Panc1 (cell line): Measurements from ENCODE around the gene HOXD11. TPM values are rescaled to one million over a fixed set of nuclear protein-coding genes. Genes with fewer than 3 reads are reported as not detected.

Source experiments
- ATAC-seq: fragments of 200-7000 bp; cut with Tn5 transposase; 2 replicates; pipeline ENCODE4 v1.9.1; 2020; ENCODE audit warnings: mild to moderate bottlenecking, moderate library complexity
- Bru-seq: library from RNA; stranded (reverse); fragments of 400-500 nt; gene quantifications from one replicate; lab custom pipeline; 2021; lab: Mats Ljungman, UMichigan
- BruChase-seq, 2 experiments: library from RNA; stranded (reverse); fragments of 400-500 nt; gene quantifications; one replicate each; lab custom pipeline; 2021; lab: Mats Ljungman, UMichigan
- BruUV-seq: library from RNA; stranded (reverse); fragments of 400-500 nt; replicated peaks from 2 replicates; lab custom pipeline; 2021; lab: Mats Ljungman, UMichigan
- CTCF ChIA-PET: fragments of 300-600 bp; sonication (Branson Sonifier 250); formaldehyde crosslinking; loops from one replicate; lab custom pipeline; 2022; ENCODE audit warnings: antibody characterized with exemption; lab: Charles Lee
- POLR2A ChIA-PET: fragments of 300-600 bp; sonication (Branson Sonifier 250); formaldehyde crosslinking; loops from one replicate; lab custom pipeline; 2022; ENCODE audit warnings: antibody characterized with exemption; lab: Charles Lee
- DNase-seq: peaks from one replicate; pipeline ENCODE4 v3.0.0-alpha.2; 2010; ENCODE audit warnings: low read depth, low spot score
- H3K27ac ChIP-seq: 2 replicates; pipeline ENCODE4 v1.5.1; 2011; ENCODE audit warnings: mild to moderate bottlenecking, low read length, inconsistent platforms
- H3K27me3 ChIP-seq: fragments of 200-500 bp; sonication (Bioruptor generic); 2 replicates; pipeline ENCODE4 v1.6.0; 2014; ENCODE audit warnings: low read length, inconsistent platforms; ENCODE audit not compliant: control insufficient read depth, insufficient read depth
- H3K36me3 ChIP-seq: fragments of 200-500 bp; sonication (Bioruptor generic); 2 replicates; pipeline ENCODE4 v1.5.1; 2014; ENCODE audit warnings: inconsistent platforms, mild to moderate bottlenecking, low read length, moderate library complexity; ENCODE audit not compliant: control insufficient read depth, insufficient read depth
- H3K4me1 ChIP-seq: 2 replicates; pipeline ENCODE4 v1.5.1; 2011; ENCODE audit warnings: inconsistent platforms, mild to moderate bottlenecking, low read length, moderate library complexity; ENCODE audit not compliant: control insufficient read depth, insufficient read depth
- H3K4me3 ChIP-seq, 2 experiments: 2 replicates each; pipeline ENCODE4 v1.5.1; 2011 to 2012; ENCODE audit warnings: low read depth in 2 of 2, low read length in 2 of 2, mild to moderate bottlenecking in 2 of 2, inconsistent platforms in 1 of 2, moderate library complexity in 1 of 2
- H3K9me3 ChIP-seq: fragments of 200-500 bp; sonication (Bioruptor generic); 2 replicates; pipeline ENCODE4 v1.5.1; 2014; ENCODE audit warnings: low read depth, mild to moderate bottlenecking, inconsistent platforms, low read length, moderate library complexity; ENCODE audit not compliant: control insufficient read depth, insufficient read depth
- POLR2AphosphoS5 ChIP-seq: IDR thresholded peaks from 2 replicates; pipeline ENCODE4 v1.6.1; 2012; ENCODE audit warnings: mild to moderate bottlenecking, low read depth, low read length, moderate library complexity
- SIN3A ChIP-seq: IDR thresholded peaks from 2 replicates; pipeline ENCODE4 v1.6.1; 2012; ENCODE audit warnings: low read depth, mild to moderate bottlenecking, low read length, moderate library complexity, borderline replicate concordance; ENCODE audit not compliant: insufficient read depth
- TCF7L2 ChIP-seq: IDR thresholded peaks from 2 replicates; pipeline ENCODE4 v1.6.1; 2011; ENCODE audit warnings: mild to moderate bottlenecking, low read depth, low read length, inconsistent platforms
- in situ Hi-C: cut with HindIII; loops from 2 replicates; pipeline ENCODE4 v1.10.0; 2016; ENCODE audit warnings: low sequenced_read_pairs, low pct_unique_long_range_greater_than_20kb
- intact Hi-C: fragments of 100-400 bp; cut with micrococcal nuclease; formaldehyde crosslinking; loops from one replicate; pipeline ENCODE4 v1.10.0; 2022; ENCODE audit not compliant: unreplicated experiment
- long read RNA-seq: library from polyadenylated mRNA; unstranded; transcript quantifications from one replicate; pipeline ENCODE4 v2.0.0, GENCODE V29; 2021; ENCODE audit not compliant: unreplicated experiment
- polyA plus RNA-seq: library from polyadenylated mRNA; unstranded; fragments of >200 nt; gene quantifications from one replicate; pipeline ENCODE4 v1.2.1, GENCODE V29; 2012; ENCODE audit warnings: missing spikeins; ENCODE audit not compliant: insufficient read length
- total RNA-seq: library from RNA; stranded (reverse); gene quantifications from one replicate; pipeline ENCODE4 v1.2.1, GENCODE V29; 2021; ENCODE audit not compliant: unreplicated experiment
- TF ChIP-seq, protein P1 (sequence below): fragments of 450-650 bp; IDR thresholded peaks from 2 replicates; pipeline ENCODE4 v1.5.1; 2017; ENCODE audit warnings: mild to moderate bottlenecking
- TF ChIP-seq, protein P2 (sequence below), 2 experiments: IDR thresholded peaks; 2 replicates each; pipeline ENCODE4 v1.6.1; 2011 to 2012; ENCODE audit warnings: low read depth in 2 of 2, control low read depth in 1 of 2, low read length in 1 of 2, mild to moderate bottlenecking in 1 of 2, moderate library complexity in 1 of 2; ENCODE audit not compliant: insufficient read depth in 1 of 2

HOXD11 gene
- total RNA-seq, result 0.49 TPM
- 0.35 TPM for polyA plus RNA-seq
- percentile 24 among the genes with signal in this experiment for Bru-seq, nascent RNA
- percentile 37 among the genes with signal in this experiment for BruChase-seq, experiment 1, labeled RNA remaining after a 2-hour chase
- BruChase-seq, experiment 2, labeled RNA remaining after a 6-hour chase, result percentile 21 among the genes with signal in this experiment
- long read RNA-seq, partial matches to known transcripts, result 0 of 1 reads
- long read RNA-seq, other reads (novel, unspliced or antisense), result 0 of 1 reads

DNA sequence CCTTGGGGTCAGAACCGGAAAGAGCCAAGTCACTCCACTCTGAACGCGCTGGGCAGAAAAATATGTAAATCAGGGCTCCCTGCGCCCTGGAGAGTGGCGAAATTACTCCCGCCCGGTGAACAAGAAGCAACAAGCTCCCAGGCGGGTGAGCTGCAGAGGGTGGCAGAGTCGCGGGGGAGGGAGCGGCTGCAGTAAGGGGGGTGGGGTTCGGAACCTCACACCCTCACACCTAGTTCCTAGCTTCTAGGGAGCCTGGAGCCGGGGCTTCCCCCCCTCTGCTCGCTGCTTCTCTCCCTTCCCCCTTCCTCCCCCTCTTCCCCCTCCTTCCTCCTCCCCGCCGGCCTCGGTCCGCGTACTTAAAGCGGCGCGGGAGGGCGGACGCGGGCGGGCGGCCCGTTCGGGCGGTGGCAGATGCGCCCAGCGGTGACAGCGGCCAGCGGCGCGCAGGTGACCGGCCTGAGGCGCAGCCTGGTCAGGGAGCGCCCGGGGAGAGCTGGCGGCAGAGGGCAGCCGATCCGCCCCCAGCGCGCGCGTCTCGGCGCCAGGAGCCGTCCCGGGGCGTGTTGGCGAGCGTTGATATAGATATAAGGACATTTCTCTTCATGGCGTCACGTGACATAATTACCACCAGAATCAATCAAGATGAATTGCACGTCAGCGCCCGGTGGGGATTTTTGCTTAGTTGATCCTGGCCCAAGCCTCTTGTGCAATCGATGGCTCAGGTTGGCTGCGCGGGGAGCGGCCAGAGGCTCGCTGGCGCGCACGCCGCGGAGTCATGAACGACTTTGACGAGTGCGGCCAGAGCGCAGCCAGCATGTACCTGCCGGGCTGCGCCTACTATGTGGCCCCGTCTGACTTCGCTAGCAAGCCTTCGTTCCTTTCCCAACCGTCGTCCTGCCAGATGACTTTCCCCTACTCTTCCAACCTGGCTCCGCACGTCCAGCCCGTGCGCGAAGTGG is at the start of gene HOXD11:
Gene HOXD11 (plus strand): TSS at position 700 of the 959 bp plus-strand sequence. CDS start 76 bp downstream, at position 776.
- intact Hi-C loops (no loop called here), in situ Hi-C loops (no loop called here)
- H3K27me3 ChIP-seq, result 0 out of 2 replicates have a peak, but pooled peaks cover 3% of the 10 kb centered on the region
- no peak for TF ChIP-seq TCF7L2
- peak within 1 kb of the TSS; percentile 41 to 43 for H3K4me3 ChIP-seq
- H3K27ac ChIP-seq, result no peak within 1 kb of the TSS
- peaks cover 8% of the 10 kb centered on the region for H3K4me1 ChIP-seq
- no peaks in the 10 kb centered on the region for H3K9me3 ChIP-seq
- ChIA-PET POLR2A (interaction anchor here (0.6 to 0.8 kb wide), 2 partner anchors 103 to 530 kb away, joined by 4 to 7 read pairs; no protein-coding TSS in a partner anchor), CTCF (interaction anchor here (0.7 to 0.8 kb wide), 2 partner anchors 32 to 545 kb away, joined by 3 read pairs; no protein-coding TSS in a partner anchor)
- peak; percentile 63 for ATAC-seq
- H3K36me3 ChIP-seq, result no peaks in the 10 kb centered on the region
- no TSS peak for BruUV-seq
- no peak for DNase-seq

DNA sequence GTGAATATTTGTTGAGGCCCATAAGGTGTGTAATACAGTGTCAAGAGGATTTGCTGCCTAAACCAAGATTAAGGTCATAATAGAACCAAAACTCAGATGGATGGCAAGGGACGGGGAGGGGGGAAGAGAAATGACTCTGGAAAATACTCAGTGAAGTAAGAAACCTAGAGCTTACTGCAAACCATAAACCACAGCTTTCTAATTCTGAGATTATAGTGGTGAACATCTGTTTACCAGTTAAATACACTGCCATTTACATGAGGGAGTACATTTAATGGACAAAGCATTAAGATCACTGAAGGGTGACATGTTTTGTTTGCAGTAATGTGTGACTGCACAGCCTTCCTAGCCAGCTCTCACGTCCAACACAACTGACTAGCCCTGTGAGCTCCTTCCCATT is 43.1 kb upstream of the HOXD11 start:
- Histone ChIP-seq H3K36me3 (no peaks in the 10 kb centered on the region), H3K4me1 (no peaks in the 10 kb centered on the region), H3K27ac (no peak overlapping the region), H3K9me3 (no peaks in the 10 kb centered on the region), H3K4me3 (no peak overlapping the region), H3K27me3 (no peaks in the 10 kb centered on the region)
- DNase-seq, result no peak
- BruUV-seq, result no TSS peak
- TF ChIP-seq, protein P1, sequence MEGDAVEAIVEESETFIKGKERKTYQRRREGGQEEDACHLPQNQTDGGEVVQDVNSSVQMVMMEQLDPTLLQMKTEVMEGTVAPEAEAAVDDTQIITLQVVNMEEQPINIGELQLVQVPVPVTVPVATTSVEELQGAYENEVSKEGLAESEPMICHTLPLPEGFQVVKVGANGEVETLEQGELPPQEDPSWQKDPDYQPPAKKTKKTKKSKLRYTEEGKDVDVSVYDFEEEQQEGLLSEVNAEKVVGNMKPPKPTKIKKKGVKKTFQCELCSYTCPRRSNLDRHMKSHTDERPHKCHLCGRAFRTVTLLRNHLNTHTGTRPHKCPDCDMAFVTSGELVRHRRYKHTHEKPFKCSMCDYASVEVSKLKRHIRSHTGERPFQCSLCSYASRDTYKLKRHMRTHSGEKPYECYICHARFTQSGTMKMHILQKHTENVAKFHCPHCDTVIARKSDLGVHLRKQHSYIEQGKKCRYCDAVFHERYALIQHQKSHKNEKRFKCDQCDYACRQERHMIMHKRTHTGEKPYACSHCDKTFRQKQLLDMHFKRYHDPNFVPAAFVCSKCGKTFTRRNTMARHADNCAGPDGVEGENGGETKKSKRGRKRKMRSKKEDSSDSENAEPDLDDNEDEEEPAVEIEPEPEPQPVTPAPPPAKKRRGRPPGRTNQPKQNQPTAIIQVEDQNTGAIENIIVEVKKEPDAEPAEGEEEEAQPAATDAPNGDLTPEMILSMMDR, result no peak
- TF ChIP-seq, protein P2, sequence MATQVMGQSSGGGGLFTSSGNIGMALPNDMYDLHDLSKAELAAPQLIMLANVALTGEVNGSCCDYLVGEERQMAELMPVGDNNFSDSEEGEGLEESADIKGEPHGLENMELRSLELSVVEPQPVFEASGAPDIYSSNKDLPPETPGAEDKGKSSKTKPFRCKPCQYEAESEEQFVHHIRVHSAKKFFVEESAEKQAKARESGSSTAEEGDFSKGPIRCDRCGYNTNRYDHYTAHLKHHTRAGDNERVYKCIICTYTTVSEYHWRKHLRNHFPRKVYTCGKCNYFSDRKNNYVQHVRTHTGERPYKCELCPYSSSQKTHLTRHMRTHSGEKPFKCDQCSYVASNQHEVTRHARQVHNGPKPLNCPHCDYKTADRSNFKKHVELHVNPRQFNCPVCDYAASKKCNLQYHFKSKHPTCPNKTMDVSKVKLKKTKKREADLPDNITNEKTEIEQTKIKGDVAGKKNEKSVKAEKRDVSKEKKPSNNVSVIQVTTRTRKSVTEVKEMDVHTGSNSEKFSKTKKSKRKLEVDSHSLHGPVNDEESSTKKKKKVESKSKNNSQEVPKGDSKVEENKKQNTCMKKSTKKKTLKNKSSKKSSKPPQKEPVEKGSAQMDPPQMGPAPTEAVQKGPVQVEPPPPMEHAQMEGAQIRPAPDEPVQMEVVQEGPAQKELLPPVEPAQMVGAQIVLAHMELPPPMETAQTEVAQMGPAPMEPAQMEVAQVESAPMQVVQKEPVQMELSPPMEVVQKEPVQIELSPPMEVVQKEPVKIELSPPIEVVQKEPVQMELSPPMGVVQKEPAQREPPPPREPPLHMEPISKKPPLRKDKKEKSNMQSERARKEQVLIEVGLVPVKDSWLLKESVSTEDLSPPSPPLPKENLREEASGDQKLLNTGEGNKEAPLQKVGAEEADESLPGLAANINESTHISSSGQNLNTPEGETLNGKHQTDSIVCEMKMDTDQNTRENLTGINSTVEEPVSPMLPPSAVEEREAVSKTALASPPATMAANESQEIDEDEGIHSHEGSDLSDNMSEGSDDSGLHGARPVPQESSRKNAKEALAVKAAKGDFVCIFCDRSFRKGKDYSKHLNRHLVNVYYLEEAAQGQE (IDR thresholded peaks at IDR 0.05; ENCODE audit: insufficient read depth in 1 of 2, low read depth in 2 of 2, low read length in 1 of 2), result no peak
- no peak for TF ChIP-seq TCF7L2
- TF ChIP-seq POLR2AphosphoS5, result no peak
- no peak for TF ChIP-seq SIN3A
- ChIA-PET POLR2A (no interaction called here), CTCF (no interaction called here)
- no peak for ATAC-seq
- intact Hi-C loops (no loop called here), in situ Hi-C loops (no loop called here)
